Measurements from ENCODE around the gene TEAD3. TPM values are rescaled to one million over a fixed set of nuclear protein-coding genes. Genes with fewer than 3 reads are reported as not detected.
"Not testable (repeated sequence)": the region's sequence is repeated elsewhere in the genome, so short reads cannot be mapped to it uniquely, and the experiment has no call there.

The TEAD3 gene
- total RNA-seq, 1 donor from 2014 or later, result 25.4 TPM

- no peak for DNase-seq
- no peak for ATAC-seq (ENCODE audit: poor library complexity)
- intact Hi-C loops (cut with DNase I), result no loop called here
Observed at GRCh38 chr6:35516712-35517111, 19.8 kb upstream of the TEAD3 start.

- DNase-seq; intact Hi-C loops (cut with DNase I); ATAC-seq (ENCODE audit: poor library complexity): not testable (repeated sequence)
Observed at GRCh38 chr6:35515939-35516338, 19.1 kb upstream of the TEAD3 start.

- intact Hi-C loops (cut with DNase I), result no loop called here
- no peak for ATAC-seq (ENCODE audit: poor library complexity)
- no peak for DNase-seq
Observed at GRCh38 chr6:35514587-35514986, 17.7 kb upstream of the TEAD3 start.

- intact Hi-C loops (cut with DNase I), result no loop called here
- DNase-seq (no peak), ATAC-seq (ENCODE audit: poor library complexity) (no peak)
Observed at GRCh38 chr6:35512740-35513139, 15.9 kb upstream of the TEAD3 start, which contains the start of gene TULP1. TULP1 (minus strand) TSS chr6:35512896; CDS start chr6:35512858, 38 bp downstream.

GRCh38 chr6:35512006-35512405 lies 15.1 kb upstream of the TEAD3 start:
- DNase-seq, result no peak
- ATAC-seq (ENCODE audit: poor library complexity), result no peak
- intact Hi-C loops (cut with DNase I), result no loop called here

GRCh38 chr6:35511562-35511941 lies 14.7 kb upstream of the TEAD3 start:
- intact Hi-C loops (cut with DNase I), result no loop called here
- ATAC-seq (ENCODE audit: poor library complexity) (no peak), DNase-seq (no peak)

GRCh38 chr6:35510916-35511561 lies 14.2 kb upstream of the TEAD3 start:
- no peak for DNase-seq
- intact Hi-C loops (cut with DNase I), result no loop called here
- no peak for ATAC-seq (ENCODE audit: poor library complexity)

- intact Hi-C loops (cut with DNase I), result no loop called here
- ATAC-seq (ENCODE audit: poor library complexity), result no peak
- no peak for DNase-seq
Observed at GRCh38 chr6:35508542-35508941, 11.7 kb upstream of the TEAD3 start.

- ATAC-seq (ENCODE audit: poor library complexity) (no peak), DNase-seq (no peak)
- intact Hi-C loops (cut with DNase I), result no loop called here
Observed at GRCh38 chr6:35508027-35508426, 11.1 kb upstream of the TEAD3 start.

- intact Hi-C loops (cut with DNase I), result no loop called here
- no peak for ATAC-seq (ENCODE audit: poor library complexity)
Observed at GRCh38 chr6:35507221-35507620, 10.3 kb upstream of the TEAD3 start.

GRCh38 chr6:35506536-35506935 lies 9.7 kb upstream of the TEAD3 start:
- ATAC-seq (ENCODE audit: poor library complexity), result no peak
- intact Hi-C loops (cut with DNase I), result no loop called here
- DNase-seq, result no peak

More at GRCh38 chr6:35507221-35507620, 10.3 kb upstream of the TEAD3 start:
- DNase-seq, result no peak

GRCh38 chr6:35505999-35506412 lies 9.1 kb upstream of the TEAD3 start:
- ATAC-seq (ENCODE audit: poor library complexity) (no peak), DNase-seq (no peak)
- intact Hi-C loops (cut with DNase I), result no loop called here

GRCh38 chr6:35503534-35503933 lies 6.7 kb upstream of the TEAD3 start:
- ATAC-seq (ENCODE audit: poor library complexity) (no peak), DNase-seq (peak; percentile 35)
- intact Hi-C loops (cut with DNase I), result no loop called here

- DNase-seq (peak; percentile 11), ATAC-seq (ENCODE audit: poor library complexity) (no peak)
Observed at GRCh38 chr6:35501784-35502183, 4.9 kb upstream of the TEAD3 start.

GRCh38 chr6:35500782-35501181 lies 3.9 kb upstream of the TEAD3 start:
- ATAC-seq (ENCODE audit: poor library complexity) (no peak), DNase-seq (peak; percentile 28)
- intact Hi-C loops (cut with DNase I), result no loop called here

More at GRCh38 chr6:35501784-35502183, 4.9 kb upstream of the TEAD3 start:
- intact Hi-C loops (cut with DNase I), result no loop called here

GRCh38 chr6:35499372-35499771 lies 2.5 kb upstream of the TEAD3 start:
- DNase-seq (no peak), ATAC-seq (ENCODE audit: poor library complexity) (no peak)
- intact Hi-C loops (cut with DNase I), result no loop called here

- DNase-seq (no peak), ATAC-seq (ENCODE audit: poor library complexity) (no peak)
- intact Hi-C loops (cut with DNase I), result no loop called here
Observed at GRCh38 chr6:35498422-35499067, 1.7 kb upstream of the TEAD3 start.

- ATAC-seq (ENCODE audit: poor library complexity) (peak; percentile 54), DNase-seq (peak; percentile 85)
- intact Hi-C loops (cut with DNase I), result no loop called here
Observed at GRCh38 chr6:35497571-35498421, 917 bp upstream of the TEAD3 start.

GRCh38 chr6:35496036-35496840 lies 641 bp downstream of the TEAD3 start:
- peak; percentile 55 for ATAC-seq (ENCODE audit: poor library complexity)
- intact Hi-C loops (cut with DNase I), result no loop called here
- DNase-seq, result peak; percentile 55
